Right atrium auricular region (tissue), 2 donors: ENCODE results near the gene BIRC5. TPM values are rescaled to one million over a fixed set of nuclear protein-coding genes. Genes with fewer than 3 reads are reported as not detected.

Experiments
- DNase-seq: peaks from one replicate; pipeline ENCODE4 v3.0.0-alpha.2; 2019; ENCODE audit warnings: low spot score
- H3K27ac ChIP-seq, 2 donors: fragments of 200-600 bp; sonication (generic); 1 replicate in 1 of 2; 2 replicates in 1 of 2; pipeline ENCODE4 v1.5.1; 2016 to 2019
- H3K27me3 ChIP-seq, 2 donors: fragments of 200-600 bp; sonication (generic); one replicate each; pipeline versions ENCODE4 v1.5.1 to v1.6.0; 2017 to 2019
- H3K36me3 ChIP-seq: fragments of 200-600 bp; sonication (generic); one replicate; pipeline ENCODE4 v1.5.1; 2016
- H3K4me1 ChIP-seq, 2 donors: fragments of 200-600 bp; sonication (generic); one replicate each; pipeline versions ENCODE4 v1.5.1 to v1.6.0; 2017 to 2019
- H3K4me3 ChIP-seq, 2 donors: fragments of 200-600 bp; sonication (generic); 1 replicate in 1 of 2; 2 replicates in 1 of 2; pipeline ENCODE4 v1.5.1; 2017 to 2019; ENCODE audit warnings: mild to moderate bottlenecking in 1 of 2, moderate library complexity in 1 of 2
- H3K9me3 ChIP-seq, 2 donors: fragments of 200-600 bp; sonication (generic); one replicate each; pipeline ENCODE4 v1.5.1; 2019
- CTCF ChIP-seq, 2 donors: fragments of 200-600 bp; sonication (generic); IDR thresholded peaks; one replicate each; pipeline ENCODE4 v1.5.1; 2019; ENCODE audit warnings: antibody characterized with exemption in 2 of 2
- total RNA-seq, 2 donors: library from RNA; depleted of rRNA; stranded (reverse); fragments of >200 nt; gene quantifications; one replicate each; pipeline ENCODE4 v1.1.0, GENCODE V29; 2016

BIRC5 gene
- total RNA-seq, 2 donors from 2014 or later, result 3.7 TPM; not detected in 1

GRCh38 chr17:78253946-78254672, 40.1 kb downstream of the BIRC5 start:
- DNase-seq, result peak; percentile 79
- no peaks in the 10 kb centered on the region for H3K27me3 ChIP-seq
- peaks cover 0 to 44% of the 10 kb centered on the region in 2 donors for H3K4me1 ChIP-seq
- peak overlapping the region; percentile 93 to 97 for H3K27ac ChIP-seq
- peak overlapping the region; percentile 93 to 97 for H3K4me3 ChIP-seq
- H3K36me3 ChIP-seq, result no peaks in the 10 kb centered on the region
- no peaks in the 10 kb centered on the region for H3K9me3 ChIP-seq
- no peak for TF ChIP-seq CTCF (IDR thresholded peaks at IDR 0.05)

DNA sequence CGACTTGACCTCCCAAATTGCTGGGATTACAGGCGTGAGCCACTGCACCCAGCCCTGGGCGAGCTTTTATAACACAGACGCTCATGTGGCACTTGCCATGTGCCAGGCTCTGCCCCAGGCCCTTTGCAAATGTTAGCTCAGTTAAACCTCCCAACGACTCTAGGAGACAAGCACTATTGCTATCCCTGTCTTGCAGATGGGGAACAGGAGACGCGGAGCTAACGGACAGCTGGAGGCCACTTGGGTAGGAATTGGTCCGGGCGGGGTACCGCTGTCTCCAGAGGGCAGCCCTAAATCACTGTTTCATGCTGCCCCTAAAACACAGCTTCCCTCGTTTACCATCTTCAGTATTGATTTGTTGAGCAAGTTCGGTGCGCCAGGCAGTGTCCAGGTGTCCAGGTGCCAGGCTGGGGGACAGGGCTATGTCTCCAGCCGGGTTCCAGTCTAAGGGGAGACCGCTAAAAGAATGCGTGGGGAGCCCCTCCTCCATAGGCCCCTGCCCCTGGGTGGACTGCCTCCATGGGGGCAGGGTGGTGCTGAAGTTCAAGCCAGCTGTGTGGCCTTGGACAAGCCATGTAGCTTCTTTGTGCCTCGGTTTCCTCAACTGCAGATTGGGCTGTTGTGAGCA, 41.1 kb downstream of the BIRC5 start:
- no peak overlapping the region for H3K27ac ChIP-seq
- no peak overlapping the region for H3K4me3 ChIP-seq
- H3K36me3 ChIP-seq, result no peaks in the 10 kb centered on the region
- no peaks in the 10 kb centered on the region for H3K9me3 ChIP-seq
- DNase-seq, result no peak
- peaks cover 0 to 48% of the 10 kb centered on the region in 2 donors for H3K4me1 ChIP-seq
- TF ChIP-seq CTCF (IDR thresholded peaks at IDR 0.05), result no peak
- H3K27me3 ChIP-seq, result no peaks in the 10 kb centered on the region

GRCh38 chr17:78255953-78256706, 42.1 kb downstream of the BIRC5 start:
- no peak overlapping the region for H3K4me3 ChIP-seq
- H3K9me3 ChIP-seq, result no peaks in the 10 kb centered on the region
- H3K27ac ChIP-seq, result peak overlapping the region in 1 of 2 donors; percentile 35
- no peak for TF ChIP-seq CTCF (IDR thresholded peaks at IDR 0.05)
- H3K27me3 ChIP-seq, result no peaks in the 10 kb centered on the region
- no peak for DNase-seq
- H3K4me1 ChIP-seq, result peaks cover 0 to 41% of the 10 kb centered on the region in 2 donors
- no peaks in the 10 kb centered on the region for H3K36me3 ChIP-seq

- H3K4me1 ChIP-seq, result peaks cover 0 to 37% of the 10 kb centered on the region in 2 donors
- H3K27ac ChIP-seq, result peak overlapping the region in 1 of 2 donors; percentile 35
- TF ChIP-seq CTCF (IDR thresholded peaks at IDR 0.05), result no peak
- H3K36me3 ChIP-seq, result no peaks in the 10 kb centered on the region
- no peak overlapping the region for H3K4me3 ChIP-seq
- no peaks in the 10 kb centered on the region for H3K9me3 ChIP-seq
- no peaks in the 10 kb centered on the region for H3K27me3 ChIP-seq
- no peak for DNase-seq
Measured at GRCh38 chr17:78256707-78257591, 42.9 kb downstream of the BIRC5 start.

GRCh38 chr17:78257810-78258322, 43.8 kb downstream of the BIRC5 start:
- Histone ChIP-seq H3K9me3 (no peaks in the 10 kb centered on the region), H3K4me1 (peaks cover 0 to 39% of the 10 kb centered on the region in 2 donors), H3K36me3 (no peaks in the 10 kb centered on the region), H3K4me3 (no peak overlapping the region), H3K27me3 (no peaks in the 10 kb centered on the region), H3K27ac (peak overlapping the region; percentile 27 to 55)
- TF ChIP-seq CTCF (IDR thresholded peaks at IDR 0.05), result no peak
- no peak for DNase-seq
